ENCODE measurements around the gene SLC27A6.
"Not testable (repeated sequence)": the region's sequence is repeated elsewhere in the genome, so short reads cannot be mapped to it uniquely, and the experiment has no call there.

SLC27A6 gene

DNA sequence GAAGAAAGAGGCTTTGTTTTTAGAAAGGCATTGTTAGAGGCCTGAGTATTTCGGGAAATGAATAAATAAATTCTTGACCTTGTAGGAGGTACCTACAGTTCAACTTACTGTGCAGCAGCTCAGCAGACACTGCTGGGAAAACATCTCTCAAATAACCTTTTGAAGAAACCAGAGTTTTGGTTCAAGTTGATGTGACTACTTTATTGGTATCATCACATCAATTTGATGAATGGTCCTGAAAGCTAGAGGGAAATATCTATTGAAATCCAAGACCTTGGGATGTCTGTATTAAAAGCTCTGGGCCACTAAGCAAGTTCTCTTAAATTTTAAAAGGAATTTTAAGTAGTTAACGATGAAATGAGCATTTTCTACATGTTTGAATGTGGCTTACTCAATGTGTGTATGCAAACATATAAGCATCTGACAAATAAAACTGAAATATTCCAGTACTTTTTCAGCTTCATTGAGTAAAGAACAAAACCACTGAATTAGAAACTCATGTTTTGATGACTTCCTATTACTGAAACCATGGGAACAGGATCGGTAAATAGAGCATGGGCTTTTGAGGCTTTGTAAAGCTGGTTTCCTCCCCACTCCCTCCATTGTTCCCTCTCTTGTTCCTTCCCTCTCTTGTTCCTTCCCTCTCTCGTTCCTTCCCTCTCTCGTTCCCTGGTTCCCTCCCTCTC, 36.7 kb downstream of the SLC27A6 start:
- DNase-seq = no peak

DNA sequence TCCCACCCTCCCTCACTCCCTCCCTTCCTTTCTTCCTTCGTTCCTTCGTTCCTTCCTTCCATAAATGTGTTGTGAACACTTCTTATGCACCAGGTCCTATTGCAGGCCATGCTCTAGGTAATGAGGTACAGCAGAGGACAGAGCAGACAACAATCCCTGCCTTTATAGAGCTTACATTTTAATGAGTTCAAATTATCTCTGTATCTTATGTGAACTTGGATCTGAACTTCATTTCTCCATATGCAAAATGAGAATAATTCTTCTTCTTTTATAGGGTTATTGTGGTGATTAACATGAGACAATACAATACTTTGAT, 37.2 kb downstream of the SLC27A6 start:
- DNase-seq = no peak

DNA sequence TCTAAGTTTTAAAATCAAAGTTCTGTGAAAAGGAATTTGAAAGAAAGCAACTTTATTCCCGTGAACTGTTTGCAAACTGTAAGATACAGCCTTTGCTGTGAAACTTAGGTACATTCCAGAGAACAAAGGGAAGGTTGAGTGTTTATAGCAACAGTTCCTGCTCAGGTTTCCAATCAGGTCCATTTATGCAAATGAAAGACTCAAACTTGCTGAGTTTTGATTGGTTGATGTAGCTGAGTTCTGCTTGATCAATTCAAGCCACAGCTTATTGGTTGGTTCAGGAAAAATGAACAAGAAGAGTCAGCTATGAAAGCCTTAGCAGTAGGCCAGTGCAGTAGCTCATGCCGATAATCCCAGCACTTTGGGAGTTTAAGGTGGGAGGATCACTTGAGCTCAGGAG, 37.9 kb downstream of the SLC27A6 start:
- no peak for DNase-seq

DNA sequence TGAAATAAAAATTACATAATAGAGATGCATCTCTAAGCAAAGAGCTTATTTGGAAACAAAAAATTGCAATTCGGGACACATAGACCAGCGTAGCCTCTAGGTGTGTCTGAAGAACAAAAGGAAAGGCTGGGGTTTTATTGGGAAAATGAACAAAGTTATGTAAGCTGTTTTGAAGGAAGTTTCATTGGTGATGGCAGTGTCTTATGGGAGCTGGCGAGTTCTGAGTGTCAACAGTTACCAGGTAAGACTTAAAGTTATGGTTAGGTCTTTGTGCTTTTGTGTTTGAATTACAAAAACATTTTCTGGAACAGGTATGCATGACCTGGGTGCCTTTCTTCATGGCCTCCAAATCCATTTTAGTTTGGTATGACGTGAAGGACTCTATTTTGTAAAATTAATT, 48.9 kb downstream of the SLC27A6 start:
- DNase-seq = no peak

DNA sequence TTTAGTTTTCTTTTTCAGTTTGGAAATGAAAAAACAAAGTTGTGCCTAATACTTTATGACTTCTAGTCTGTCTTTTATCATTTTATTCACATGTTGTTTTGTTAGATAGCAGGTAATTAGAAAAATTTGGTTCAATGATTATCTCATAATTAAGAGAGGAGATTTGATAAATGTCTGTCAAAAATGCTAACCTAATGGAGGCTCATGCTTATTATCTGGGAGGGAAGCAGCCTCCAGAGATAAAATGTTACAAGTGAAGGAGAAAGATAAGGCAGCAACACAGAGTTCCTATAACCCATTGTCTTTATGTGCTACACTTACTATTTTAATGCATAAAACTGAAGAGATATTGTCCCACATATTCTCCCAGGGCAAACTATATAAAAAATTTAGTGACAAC, 53.5 kb downstream of the SLC27A6 start:
- no peak for DNase-seq

DNA sequence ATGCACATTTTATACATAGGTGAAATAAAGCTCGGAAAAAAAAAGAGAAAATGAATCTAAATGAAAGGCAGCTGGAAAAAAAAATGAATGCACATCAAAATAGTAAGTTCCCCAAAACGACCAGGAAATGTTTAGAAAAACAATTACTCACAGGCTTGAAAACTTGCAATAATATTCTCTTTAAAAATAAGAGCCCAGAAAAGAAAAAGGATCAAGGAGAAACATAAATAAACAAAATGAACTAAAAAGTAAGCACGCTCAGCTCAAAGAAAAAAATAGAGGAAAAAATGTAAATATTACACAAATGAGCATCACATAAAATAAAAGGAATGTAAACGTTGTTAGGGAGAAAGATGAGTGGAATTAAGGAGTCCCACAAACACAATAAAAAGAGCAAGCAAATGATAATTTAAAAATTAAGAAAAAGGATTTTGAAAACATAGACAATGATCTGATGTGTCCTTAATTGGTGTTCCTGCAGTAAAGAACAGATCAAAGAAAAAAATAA, 54.2 kb downstream of the SLC27A6 start:
- no peak for DNase-seq

DNA sequence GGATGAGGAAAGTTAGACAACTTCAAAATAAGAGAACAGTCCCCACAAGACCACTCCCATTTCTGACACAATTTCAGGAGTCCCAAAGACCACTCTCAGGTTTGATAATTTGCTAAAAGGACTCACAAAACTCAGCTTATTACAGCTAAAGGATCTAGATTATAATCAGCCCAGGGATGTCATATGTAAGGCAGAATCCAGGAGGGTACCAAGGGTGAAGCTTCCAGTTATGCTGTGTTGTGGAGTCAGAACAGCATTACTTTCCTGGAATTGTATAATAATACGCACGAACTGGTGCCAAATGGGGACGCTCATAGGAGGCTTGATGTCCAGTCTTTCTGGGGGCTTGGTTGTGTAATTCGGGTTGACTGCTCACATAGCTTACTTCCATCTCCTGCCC, 55.4 kb downstream of the SLC27A6 start:
- no peak for DNase-seq

DNA sequence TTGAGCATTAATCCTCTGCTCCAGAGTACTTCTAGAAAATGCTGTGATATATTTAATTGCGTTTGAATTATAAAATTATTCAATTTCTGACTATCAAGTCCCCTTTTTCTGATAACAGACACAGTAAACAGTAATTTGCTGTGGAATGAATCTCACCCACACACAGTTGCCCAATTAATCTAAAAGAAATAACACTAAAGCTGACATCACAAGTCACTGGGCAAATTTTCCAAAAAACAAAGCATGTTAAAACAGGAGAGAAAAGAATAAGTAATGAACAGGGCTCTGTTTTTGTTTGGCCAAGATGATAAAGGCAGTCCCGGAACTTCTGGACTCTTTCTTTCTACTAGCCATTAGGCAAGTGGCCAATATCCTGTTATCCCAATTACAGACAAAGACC, 56.5 kb downstream of the SLC27A6 start:
- DNase-seq = no peak

DNA sequence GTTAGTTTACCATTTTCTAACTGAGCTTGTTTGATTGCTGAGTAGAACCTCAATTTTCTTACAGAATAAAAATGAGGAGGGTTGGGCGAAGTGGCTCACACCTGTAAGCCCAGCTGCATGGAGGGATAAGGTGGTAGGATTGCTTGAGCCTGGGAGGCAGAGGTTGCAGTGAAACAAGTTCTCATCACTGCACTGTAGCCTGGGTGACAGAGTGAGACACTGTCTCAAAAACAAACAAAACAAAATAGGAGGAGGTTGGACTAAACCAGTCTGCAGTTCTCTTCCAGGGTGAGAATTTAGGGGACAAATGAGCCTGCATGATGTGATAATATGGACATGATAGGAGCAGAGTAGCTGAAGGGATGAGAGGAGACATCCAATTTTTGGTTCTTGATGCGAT, 57.3 kb downstream of the SLC27A6 start:
- DNase-seq = no peak

DNA sequence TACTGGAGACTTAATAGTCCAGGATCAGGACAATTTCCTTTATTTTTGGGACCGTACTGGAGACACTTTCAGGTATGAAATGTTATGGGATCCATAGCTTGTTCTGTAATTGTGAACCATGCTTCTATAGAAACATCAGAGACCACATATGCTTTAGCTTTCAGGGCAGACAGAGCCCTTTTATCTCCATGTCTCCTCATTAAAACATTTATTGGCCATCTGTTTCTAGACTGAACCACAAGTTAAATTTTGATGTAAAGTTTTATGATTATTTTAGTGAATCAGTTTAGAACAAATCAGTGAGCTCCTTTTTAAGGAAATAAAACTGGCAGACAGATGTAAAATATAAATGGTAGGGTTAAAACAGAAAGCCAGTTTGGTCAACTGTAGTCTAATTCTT, 62.0 kb downstream of the SLC27A6 start:
- no peak for DNase-seq

DNA sequence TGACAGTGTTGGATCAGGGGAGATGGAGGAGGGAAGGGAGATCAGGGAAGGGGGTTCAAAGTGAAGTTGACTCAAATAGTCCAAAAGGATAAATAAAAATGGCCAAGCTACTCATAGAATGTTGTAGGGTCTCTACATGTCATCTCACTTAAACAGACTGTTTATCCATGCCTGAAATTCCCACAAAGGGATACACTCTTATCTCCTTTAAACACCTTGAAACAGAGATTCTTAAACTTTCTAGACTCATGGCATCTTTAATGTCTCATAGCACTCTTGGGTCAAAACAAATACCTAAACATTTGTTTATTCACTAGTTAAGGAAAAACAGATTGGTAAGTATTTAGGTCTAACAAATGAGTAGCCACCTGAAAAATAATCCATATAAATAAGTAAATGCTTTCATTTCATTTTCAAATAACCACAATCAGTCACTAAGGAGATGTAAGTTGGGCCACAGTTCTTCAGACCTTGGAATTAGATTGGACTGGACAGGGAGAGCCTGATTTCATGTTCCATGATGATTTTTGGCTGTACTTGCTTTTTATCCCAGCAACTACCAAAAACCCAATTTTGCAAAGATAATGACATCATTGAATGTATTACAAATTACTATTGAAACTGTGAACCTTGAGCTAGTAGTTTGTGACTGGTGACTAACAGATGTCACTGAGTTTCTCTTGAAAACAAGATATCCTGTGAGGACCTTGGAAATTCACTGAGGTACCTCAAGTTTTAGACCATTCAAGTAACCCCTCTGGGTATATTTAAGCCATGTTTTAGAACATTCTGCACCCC, 66.8 kb downstream of the SLC27A6 start:
- DNase-seq = no peak

DNA sequence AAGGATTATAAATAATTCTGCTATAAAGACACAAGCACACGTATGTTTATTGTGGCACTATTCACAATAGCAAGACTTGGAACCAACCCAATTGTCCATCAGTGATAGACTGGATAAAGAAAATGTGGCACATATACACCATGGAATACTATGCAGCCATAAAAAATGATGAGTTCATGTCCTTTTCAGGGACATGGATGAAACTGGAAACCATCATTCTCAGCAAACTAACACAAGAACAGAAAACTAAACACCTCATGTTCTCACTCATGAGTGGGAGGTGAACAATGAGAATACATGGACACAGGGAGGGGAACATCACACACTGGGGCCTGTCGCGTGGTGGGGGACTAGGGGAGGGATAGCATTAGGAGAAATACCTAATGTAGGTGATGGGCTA, 71.0 kb downstream of the SLC27A6 start:
- DNase-seq = not testable (repeated sequence)

DNA sequence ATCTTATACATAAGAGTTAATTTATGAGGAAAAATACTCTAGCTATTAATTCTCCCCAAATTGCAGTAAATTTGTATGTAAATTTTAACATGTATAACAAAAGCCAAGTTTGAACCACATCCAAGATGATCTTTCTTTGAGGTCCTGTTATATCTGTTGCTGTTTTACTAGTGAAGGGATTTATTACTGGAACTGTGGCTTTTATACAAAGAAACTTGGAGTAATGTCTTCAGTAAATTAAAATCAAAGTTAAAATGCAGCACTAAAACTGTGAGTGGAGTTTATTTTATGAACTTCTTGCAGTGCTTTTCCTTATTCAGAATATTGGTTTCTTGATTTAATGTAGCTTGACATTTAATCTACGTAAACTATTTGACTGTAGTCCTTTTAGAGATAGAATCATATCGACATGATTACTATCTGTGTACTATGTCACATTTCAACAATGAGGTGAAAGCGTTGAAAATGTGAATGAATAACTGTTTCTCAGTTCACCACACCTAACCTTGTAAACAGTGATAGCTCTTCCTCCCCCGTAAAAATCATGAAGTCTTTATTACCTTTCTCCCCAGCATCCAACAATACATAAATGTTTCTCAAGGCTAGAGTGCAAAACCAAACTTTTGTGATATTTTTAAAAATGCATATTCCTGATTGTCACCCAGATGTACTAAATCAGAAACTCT, 76.1 kb downstream of the SLC27A6 start:
- no peak for DNase-seq

DNA sequence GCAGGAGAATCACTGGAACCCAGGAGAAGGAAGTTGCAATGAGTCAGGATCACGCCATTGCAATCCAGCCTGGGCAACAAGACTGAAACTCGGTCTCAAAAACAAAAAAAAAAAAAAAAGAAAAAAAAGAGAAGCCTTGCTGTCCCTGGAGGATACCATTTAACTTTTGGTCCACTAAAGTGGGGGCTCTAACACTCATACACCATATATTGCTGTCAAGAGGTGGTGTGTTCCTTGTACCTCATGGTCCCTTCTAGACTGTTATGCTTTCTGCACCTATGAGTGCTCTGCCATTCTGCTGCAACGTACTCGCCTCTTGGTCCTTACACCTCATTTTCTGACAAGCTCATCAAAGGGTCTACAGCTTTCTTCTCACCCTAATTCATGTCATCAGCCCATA, 77.0 kb downstream of the SLC27A6 start:
- DNase-seq = no peak

DNA sequence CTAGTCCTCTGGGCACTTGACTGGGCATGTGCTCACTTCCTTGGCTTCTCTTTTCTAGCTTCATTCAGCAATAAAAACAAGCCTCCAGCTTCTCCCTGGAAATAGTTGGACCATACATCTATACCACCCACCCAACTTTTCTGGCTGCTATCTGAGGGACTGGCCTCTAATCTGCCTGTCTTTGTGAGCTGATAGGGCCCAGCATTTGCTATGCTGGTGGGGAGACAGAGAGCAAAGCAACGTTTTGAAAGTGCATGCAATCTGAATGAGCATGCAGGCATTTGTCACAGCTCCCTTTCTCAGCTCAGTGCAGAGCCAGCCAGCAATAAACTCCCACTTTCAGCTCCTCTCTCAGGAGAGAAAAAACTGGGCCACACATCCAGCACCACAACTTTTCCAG, 78.6 kb downstream of the SLC27A6 start:
- DNase-seq = no peak

DNA sequence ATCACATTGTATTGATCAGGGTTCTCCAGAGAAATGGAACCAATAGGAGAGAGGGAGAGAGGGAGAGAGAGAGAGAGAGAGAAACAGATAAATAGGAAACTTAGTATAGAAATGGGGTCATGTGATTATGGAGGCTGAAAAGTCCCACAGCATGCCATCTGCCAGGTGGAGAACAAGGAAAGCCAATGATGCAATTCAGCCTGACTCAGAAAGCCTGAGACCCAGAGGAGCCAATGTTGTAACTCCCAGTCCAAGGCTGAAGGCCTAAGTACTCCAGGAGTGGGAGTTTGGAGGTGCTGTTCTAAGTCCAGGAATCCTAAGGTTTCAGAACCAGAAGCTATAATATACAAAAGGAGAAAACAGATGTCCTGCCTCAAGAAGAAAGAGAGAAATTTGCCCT, 80.9 kb downstream of the SLC27A6 start:
- no peak for DNase-seq

DNA sequence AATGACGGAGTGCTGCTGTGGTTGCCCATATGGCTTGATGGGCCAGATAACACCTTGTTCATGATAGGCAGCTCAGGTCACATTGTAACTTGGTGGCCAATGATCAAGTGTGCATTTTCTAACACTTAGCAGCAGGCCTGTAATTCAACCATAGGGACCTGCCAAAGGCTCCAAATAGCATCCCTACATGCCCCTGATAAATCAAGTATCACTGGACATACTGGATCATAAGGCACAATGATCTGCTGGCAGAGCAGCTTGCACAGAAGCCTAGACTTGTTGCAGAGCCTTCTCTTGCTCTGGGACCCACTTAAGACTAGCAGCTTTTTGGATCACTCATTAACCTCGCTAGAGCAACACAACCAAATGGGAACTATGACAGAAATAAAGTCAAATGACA, 83.2 kb downstream of the SLC27A6 start:
- DNase-seq = no peak

DNA sequence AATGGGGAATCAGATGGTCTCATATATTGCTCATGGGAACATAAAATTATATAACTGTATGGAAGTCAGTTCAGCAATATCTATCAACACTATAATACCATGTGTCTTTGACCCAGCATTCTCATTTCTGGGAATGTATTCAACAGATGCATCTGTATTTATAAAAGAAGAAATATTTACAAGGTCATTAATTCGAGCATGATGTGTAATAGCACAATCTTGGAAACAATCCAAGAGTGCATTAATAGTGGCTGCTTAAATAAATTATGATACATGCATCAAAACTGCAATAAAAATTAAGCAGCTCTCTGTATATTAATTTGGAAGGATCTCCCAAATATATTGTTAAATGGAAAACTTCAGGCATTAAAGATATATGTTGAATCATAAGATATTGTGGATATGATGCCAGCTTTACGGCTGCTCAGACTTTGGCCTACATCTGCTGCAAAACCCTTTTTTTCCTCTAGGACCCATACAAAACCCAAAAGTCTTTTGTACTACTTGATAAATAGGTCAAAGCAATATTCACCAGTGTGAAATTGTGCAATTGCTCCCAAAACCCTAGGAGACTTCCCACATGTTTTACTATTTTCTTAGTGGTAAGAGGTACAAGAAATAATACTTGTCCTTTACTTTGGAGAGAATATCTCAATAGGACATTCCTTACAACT, 84.0 kb downstream of the SLC27A6 start:
- DNase-seq = no peak

DNA sequence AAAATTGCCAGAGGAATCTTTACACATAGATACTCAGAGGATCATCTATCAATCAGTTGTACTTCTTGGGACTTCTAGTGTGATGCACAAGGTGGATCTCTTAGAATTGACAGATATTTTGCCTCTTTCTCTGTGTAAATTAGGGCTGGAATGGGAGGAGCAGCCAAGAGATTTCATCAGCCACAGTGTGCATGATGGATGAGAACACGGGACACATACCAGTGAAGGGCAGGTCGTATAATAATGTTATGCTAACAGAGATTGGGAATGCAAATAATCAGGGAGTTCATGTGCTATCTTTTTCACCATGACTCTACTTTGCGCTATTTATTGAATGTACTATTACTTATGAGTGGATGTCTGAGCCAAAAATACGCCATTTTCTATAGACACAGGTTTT, 86.0 kb downstream of the SLC27A6 start:
- no peak for DNase-seq

DNA sequence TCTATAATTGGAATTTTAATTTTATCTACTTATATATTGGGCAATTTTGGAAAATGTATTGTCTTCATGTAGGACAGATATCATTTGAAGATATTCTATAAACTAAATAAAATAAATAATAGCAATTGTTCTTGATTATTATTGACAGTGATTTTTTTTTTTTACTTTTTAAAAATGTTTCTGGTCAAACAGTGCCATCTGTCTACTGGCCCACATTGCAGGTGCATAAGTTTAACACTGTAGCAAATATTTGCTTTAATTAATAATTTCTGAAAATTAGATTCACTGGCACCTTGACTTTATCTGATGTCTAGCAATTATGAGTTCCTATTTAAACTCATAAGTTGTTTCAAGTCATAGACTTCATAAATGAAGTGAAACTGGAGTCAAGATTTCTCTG, 88.2 kb downstream of the SLC27A6 start:
- no peak for DNase-seq

DNA sequence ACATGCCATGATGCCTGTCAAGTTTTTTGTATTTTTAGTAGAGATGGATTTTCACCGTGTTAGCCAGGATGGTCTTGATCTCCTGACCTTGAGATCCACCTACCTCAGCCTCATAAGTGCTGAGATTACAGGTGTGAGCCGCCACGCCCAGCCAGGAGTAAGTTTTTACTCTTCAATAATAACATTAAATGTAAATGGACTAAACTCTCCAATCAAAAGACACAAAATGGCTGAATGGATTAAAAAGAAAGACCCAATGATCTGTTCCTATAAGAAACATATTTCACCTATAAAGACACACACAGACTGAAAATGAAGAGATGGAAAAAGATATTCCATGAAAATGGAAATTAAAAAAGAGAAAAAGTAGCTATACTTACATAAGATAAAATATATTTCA, 92.0 kb downstream of the SLC27A6 start:
- DNase-seq = no peak

DNA sequence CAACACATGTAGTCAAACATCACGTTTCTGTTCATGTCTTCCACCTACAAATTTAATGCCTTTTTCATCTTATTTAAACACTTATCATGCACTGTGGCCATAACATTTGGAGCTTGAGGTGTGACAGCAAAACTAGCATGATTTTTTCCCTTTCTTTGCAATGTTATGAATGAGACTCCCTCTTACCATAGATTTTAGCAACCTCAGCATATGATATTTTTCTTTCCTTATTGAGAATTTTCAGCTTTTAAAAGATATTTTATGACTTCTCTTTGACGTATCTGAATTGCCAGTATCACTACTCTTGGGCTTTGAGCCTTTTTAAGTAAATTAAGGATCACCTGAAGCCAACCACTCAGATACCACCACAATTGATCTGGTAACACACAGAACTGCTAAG, 96.6 kb downstream of the SLC27A6 start:
- no peak for DNase-seq

DNA sequence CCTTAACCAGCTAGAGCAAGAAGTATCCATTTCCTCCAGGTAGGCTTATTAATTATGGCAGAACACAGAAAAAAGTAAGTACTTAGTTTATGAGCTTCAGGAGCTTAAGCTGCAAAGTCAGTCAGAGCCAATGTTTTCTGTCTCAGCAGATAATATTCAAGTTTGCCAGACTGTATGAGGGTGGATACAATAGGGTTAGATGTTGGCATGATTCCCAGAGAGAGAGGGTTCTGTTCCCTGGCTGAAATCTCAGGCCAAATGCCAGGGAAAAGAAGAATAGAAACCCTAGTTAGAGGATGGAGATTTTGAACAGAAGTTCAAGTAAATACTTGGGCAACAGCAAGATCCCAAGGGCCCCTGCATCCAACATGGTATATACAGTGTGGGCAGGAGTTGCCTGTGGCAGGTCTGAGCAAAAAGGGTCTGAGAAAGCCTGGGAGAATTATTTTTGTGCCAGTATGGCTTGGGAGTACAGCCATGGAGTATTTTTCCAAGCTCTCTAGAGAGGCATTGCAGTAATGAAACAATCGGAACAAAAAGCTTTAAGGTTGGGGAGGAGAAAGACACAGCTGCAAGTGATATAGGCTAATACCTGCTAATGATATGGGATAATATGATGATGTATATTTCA, 98.3 kb downstream of the SLC27A6 start:
- peak; percentile 64 for DNase-seq
